Measurements from ENCODE around the gene PRAC1. TPM values are rescaled to one million over a fixed set of nuclear protein-coding genes. Genes with fewer than 3 reads are reported as not detected.

The PRAC1 gene
- total RNA-seq, 1 experiment from 2014 or later, result 60.8 TPM

DNA sequence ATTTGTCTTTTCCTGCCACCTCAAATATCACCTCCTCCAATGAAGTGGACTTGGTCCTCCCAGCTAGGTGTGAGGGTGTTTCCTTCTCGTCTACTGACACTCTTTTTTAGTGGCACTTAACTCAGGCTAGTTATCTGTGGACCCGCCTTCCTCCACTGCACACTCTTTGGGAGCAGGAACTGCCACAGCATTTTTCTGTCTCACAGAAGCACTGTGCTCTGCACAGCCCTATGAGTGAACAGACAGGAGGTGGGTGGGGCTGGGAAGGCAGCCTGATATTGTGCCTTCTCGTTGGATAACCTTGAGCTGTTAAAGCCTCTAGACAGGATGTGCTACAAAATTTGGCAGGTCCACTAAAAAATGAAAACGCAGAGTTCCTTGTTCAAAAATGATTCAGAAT lies 38.1 kb upstream of the PRAC1 start:
- Mint-ChIP-seq H3K9me3 (no peaks in the 10 kb centered on the region), H3K27ac (no peak overlapping the region), H3K27me3 (ENCODE audit: low read depth) (peaks cover 98% of the 10 kb centered on the region), H3K4me3 (no peak overlapping the region), H3K4me1 (no peaks in the 10 kb centered on the region), H3K36me3 (no peaks in the 10 kb centered on the region)
- TF ChIP-seq, protein P1, sequence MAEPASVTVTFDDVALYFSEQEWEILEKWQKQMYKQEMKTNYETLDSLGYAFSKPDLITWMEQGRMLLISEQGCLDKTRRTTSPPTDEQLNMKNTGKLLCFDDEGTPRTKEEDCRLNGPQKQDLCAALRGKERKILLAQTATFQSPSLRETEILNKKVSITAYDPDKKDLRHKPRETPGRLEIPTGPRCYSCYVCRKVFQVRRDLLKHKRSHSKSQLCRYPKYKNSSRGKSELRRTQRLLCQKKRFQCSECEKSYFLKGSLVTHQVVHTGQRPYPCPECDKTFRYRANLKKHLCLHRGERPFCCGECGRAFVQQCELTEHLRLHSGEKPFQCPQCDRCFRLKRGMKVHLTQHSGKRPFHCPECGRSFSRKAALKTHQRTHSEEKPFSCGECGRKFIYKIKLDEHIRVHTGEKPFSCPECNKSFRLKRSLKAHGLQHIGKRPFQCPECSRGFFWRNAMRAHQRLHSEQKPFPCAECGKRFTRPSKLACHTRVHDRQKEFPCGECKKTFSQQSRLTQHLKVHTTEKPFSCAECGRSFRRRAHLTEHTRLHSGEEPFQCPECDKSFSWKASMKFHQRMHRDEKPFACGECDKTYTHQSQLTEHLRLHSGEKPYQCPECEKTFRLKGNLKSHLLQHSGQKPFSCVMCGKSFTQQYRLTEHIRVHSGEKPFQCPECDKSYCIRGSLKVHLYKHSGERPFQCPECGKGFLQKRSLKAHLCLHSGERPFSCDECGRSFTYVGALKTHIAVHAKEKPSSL (CRISPR knock-in tag; conservative IDR thresholded peaks at IDR 0.05), result no peak
- TF ChIP-seq, protein P2, sequence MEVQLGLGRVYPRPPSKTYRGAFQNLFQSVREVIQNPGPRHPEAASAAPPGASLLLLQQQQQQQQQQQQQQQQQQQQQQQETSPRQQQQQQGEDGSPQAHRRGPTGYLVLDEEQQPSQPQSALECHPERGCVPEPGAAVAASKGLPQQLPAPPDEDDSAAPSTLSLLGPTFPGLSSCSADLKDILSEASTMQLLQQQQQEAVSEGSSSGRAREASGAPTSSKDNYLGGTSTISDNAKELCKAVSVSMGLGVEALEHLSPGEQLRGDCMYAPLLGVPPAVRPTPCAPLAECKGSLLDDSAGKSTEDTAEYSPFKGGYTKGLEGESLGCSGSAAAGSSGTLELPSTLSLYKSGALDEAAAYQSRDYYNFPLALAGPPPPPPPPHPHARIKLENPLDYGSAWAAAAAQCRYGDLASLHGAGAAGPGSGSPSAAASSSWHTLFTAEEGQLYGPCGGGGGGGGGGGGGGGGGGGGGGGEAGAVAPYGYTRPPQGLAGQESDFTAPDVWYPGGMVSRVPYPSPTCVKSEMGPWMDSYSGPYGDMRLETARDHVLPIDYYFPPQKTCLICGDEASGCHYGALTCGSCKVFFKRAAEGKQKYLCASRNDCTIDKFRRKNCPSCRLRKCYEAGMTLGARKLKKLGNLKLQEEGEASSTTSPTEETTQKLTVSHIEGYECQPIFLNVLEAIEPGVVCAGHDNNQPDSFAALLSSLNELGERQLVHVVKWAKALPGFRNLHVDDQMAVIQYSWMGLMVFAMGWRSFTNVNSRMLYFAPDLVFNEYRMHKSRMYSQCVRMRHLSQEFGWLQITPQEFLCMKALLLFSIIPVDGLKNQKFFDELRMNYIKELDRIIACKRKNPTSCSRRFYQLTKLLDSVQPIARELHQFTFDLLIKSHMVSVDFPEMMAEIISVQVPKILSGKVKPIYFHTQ (CRISPR knock-in tag; IDR thresholded peaks at IDR 0.05), result no peak
- TF ChIP-seq GTF2I (CRISPR knock-in tag; conservative IDR thresholded peaks at IDR 0.05) (no peak), CREM (CRISPR knock-in tag; IDR thresholded peaks at IDR 0.05) (no peak), GRHL2 (CRISPR knock-in tag; IDR thresholded peaks at IDR 0.05; ENCODE audit: insufficient replicate concordance, severe bottlenecking) (no peak), NR2C2 (CRISPR knock-in tag; IDR thresholded peaks at IDR 0.05) (no peak), MYBL2 (CRISPR knock-in tag; IDR thresholded peaks at IDR 0.05) (no peak)
- TF ChIP-seq, protein P3, sequence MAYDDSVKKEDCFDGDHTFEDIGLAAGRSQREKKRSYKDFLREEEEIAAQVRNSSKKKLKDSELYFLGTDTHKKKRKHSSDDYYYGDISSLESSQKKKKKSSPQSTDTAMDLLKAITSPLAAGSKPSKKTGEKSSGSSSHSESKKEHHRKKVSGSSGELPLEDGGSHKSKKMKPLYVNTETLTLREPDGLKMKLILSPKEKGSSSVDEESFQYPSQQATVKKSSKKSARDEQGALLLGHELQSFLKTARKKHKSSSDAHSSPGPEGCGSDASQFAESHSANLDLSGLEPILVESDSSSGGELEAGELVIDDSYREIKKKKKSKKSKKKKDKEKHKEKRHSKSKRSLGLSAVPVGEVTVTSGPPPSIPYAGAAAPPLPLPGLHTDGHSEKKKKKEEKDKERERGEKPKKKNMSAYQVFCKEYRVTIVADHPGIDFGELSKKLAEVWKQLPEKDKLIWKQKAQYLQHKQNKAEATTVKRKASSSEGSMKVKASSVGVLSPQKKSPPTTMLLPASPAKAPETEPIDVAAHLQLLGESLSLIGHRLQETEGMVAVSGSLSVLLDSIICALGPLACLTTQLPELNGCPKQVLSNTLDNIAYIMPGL (CRISPR knock-in tag; IDR thresholded peaks at IDR 0.05), result no peak
- TF ChIP-seq, protein P4, sequence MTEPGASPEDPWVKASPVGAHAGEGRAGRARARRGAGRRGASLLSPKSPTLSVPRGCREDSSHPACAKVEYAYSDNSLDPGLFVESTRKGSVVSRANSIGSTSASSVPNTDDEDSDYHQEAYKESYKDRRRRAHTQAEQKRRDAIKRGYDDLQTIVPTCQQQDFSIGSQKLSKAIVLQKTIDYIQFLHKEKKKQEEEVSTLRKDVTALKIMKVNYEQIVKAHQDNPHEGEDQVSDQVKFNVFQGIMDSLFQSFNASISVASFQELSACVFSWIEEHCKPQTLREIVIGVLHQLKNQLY (CRISPR knock-in tag; IDR thresholded peaks at IDR 0.05), result no peak
- TF ChIP-seq, protein P5, sequence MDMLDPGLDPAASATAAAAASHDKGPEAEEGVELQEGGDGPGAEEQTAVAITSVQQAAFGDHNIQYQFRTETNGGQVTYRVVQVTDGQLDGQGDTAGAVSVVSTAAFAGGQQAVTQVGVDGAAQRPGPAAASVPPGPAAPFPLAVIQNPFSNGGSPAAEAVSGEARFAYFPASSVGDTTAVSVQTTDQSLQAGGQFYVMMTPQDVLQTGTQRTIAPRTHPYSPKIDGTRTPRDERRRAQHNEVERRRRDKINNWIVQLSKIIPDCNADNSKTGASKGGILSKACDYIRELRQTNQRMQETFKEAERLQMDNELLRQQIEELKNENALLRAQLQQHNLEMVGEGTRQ (CRISPR knock-in tag; IDR thresholded peaks at IDR 0.05), result no peak
- POLR2A ChIA-PET, result no interaction called here
- ATAC-seq (no peak), DNase-seq (ENCODE audit: low spot score) (no peak)
- CTCF ChIA-PET, result interaction anchor here (0.7 to 2.3 kb wide), 6 partner anchors 30 to 119 kb away, joined by 3 to 9 read pairs (median 4); no protein-coding TSS in a partner anchor

DNA sequence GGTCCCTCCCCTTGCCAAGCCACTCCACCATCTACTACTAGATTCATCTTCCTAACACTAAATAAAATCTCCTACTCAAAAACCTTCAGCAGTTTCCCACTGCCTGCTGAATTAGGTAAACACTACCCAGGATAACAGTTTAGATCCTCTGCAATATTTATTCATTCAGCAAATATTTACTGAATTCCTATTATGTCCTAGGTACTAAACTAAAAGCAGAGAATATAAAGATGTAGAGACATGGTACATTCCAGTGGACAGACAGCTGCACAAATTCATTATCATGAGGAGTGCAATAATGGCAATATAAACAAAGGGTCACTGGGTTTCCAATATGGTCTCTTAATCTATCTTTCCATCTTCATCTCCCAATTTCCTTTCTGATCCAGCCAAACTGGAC lies 37.0 kb upstream of the PRAC1 start:
- TF ChIP-seq, protein P2 (CRISPR knock-in tag; IDR thresholded peaks at IDR 0.05), result no peak
- TF ChIP-seq CBFB (CRISPR knock-in tag; IDR thresholded peaks at IDR 0.05; ENCODE audit: low read depth), result no peak
- TF ChIP-seq ZNF423 (CRISPR knock-in tag; IDR thresholded peaks at IDR 0.05), result no peak
- TF ChIP-seq, protein P6, sequence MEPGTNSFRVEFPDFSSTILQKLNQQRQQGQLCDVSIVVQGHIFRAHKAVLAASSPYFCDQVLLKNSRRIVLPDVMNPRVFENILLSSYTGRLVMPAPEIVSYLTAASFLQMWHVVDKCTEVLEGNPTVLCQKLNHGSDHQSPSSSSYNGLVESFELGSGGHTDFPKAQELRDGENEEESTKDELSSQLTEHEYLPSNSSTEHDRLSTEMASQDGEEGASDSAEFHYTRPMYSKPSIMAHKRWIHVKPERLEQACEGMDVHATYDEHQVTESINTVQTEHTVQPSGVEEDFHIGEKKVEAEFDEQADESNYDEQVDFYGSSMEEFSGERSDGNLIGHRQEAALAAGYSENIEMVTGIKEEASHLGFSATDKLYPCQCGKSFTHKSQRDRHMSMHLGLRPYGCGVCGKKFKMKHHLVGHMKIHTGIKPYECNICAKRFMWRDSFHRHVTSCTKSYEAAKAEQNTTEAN (CRISPR knock-in tag; IDR thresholded peaks at IDR 0.05), result no peak
- TF ChIP-seq, protein P3 (CRISPR knock-in tag; IDR thresholded peaks at IDR 0.05), result no peak
- TF ChIP-seq, protein P7, sequence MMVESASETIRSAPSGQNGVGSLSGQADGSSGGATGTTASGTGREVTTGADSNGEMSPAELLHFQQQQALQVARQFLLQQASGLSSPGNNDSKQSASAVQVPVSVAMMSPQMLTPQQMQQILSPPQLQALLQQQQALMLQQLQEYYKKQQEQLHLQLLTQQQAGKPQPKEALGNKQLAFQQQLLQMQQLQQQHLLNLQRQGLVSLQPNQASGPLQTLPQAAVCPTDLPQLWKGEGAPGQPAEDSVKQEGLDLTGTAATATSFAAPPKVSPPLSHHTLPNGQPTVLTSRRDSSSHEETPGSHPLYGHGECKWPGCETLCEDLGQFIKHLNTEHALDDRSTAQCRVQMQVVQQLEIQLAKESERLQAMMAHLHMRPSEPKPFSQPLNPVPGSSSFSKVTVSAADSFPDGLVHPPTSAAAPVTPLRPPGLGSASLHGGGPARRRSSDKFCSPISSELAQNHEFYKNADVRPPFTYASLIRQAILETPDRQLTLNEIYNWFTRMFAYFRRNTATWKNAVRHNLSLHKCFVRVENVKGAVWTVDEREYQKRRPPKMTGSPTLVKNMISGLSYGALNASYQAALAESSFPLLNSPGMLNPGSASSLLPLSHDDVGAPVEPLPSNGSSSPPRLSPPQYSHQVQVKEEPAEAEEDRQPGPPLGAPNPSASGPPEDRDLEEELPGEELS (CRISPR knock-in tag; IDR thresholded peaks at IDR 0.05), result no peak
- TF ChIP-seq, protein P8, sequence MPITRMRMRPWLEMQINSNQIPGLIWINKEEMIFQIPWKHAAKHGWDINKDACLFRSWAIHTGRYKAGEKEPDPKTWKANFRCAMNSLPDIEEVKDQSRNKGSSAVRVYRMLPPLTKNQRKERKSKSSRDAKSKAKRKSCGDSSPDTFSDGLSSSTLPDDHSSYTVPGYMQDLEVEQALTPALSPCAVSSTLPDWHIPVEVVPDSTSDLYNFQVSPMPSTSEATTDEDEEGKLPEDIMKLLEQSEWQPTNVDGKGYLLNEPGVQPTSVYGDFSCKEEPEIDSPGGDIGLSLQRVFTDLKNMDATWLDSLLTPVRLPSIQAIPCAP (CRISPR knock-in tag; IDR thresholded peaks at IDR 0.05), result no peak
- no peak overlapping the region for H3K4me3 Mint-ChIP-seq
- no peak for ATAC-seq
- no peaks in the 10 kb centered on the region for H3K36me3 Mint-ChIP-seq
- no peak for DNase-seq (ENCODE audit: low spot score)
- ChIA-PET POLR2A (no interaction called here), CTCF (interaction anchor here (1.3 to 1.9 kb wide), 2 partner anchors 35 to 81 kb away, joined by 5 to 6 read pairs; no protein-coding TSS in a partner anchor)
- peaks cover 99% of the 10 kb centered on the region for H3K27me3 Mint-ChIP-seq (ENCODE audit: low read depth)
- H3K9me3 Mint-ChIP-seq, result no peaks in the 10 kb centered on the region
- H3K4me1 Mint-ChIP-seq, result peaks cover 6% of the 10 kb centered on the region
- no peak overlapping the region for H3K27ac Mint-ChIP-seq
